OCI-LY7 (cell line): ENCODE results near the gene PLXDC2.

Experiments
- CTCF ChIP-seq: fragments of 200-600 bp; sonication (generic); conservative IDR thresholded peaks from 2 replicates; pipeline ENCODE4 v1.5.1; 2014; ENCODE audit warnings: mild to moderate bottlenecking, antibody characterized with exemption, low read length, moderate library complexity, mixed read lengths
- EZH2phosphoT487 ChIP-seq: fragments of 200-600 bp; sonication (generic); IDR thresholded peaks from 2 replicates; pipeline ENCODE4 v1.6.1; 2018; ENCODE audit warnings: low read depth, borderline replicate concordance, mild to moderate bottlenecking, mixed run types, antibody characterized with exemption, low read length, moderate library complexity, mixed read lengths

- TF ChIP-seq CTCF (no peak), EZH2phosphoT487 (no peak)
Measured at GRCh38 chr10:19915816-19916215, 99.6 kb downstream of the PLXDC2 start.
